ENCODE results near the gene CSRNP3. TPM values are rescaled to one million over a fixed set of nuclear protein-coding genes. Genes with fewer than 3 reads are reported as not detected.

Gene CSRNP3
- total RNA-seq, 1 experiment from 2014 or later, result 39.5 TPM

DNA sequence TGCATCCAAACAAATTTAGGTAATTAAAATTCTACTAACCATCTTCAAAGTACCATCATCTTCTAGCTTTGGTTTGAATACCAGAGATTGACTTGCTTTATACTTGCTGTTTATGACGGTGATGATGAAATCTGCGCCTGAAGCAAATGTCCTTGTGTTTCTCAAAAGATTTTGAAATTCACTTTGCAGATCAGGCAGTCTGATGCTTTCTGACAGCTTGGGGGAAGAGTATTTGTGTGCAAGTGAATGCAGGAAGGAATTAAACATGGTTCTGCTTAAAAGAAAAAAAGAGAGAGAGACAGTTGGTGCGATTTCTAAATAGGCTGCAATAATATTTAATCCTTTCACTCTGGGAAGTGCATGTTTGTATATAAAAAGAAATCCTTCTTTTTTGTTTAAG lies 29.6 kb downstream of the CSRNP3 start:
- peak; percentile 59 for DNase-seq (ENCODE audit: low spot score)
- Histone ChIP-seq H3K27ac (ENCODE audit: low read depth, low read length, poor library complexity, severe bottlenecking) (peak overlapping the region; percentile 67), H3K36me3 (ENCODE audit: insufficient read depth, low read length, poor library complexity, severe bottlenecking) (no peaks in the 10 kb centered on the region), H3K4me1 (ENCODE audit: insufficient read depth, low read length, poor library complexity, severe bottlenecking) (peaks cover 23% of the 10 kb centered on the region), H3K27me3 (replicated peaks; ENCODE audit: insufficient read depth, low read depth, low read length, poor library complexity) (no peaks in the 10 kb centered on the region), H3K9me3 (ENCODE audit: low read depth, low read length, poor library complexity, severe bottlenecking) (no peaks in the 10 kb centered on the region), H3K4me3 (ENCODE audit: low read depth, low read length, poor library complexity, severe bottlenecking) (peak overlapping the region; percentile 22)
- intact Hi-C loops (cut with micrococcal nuclease; ENCODE audit: unreplicated experiment), result no loop called here
- TF ChIP-seq, protein P1, sequence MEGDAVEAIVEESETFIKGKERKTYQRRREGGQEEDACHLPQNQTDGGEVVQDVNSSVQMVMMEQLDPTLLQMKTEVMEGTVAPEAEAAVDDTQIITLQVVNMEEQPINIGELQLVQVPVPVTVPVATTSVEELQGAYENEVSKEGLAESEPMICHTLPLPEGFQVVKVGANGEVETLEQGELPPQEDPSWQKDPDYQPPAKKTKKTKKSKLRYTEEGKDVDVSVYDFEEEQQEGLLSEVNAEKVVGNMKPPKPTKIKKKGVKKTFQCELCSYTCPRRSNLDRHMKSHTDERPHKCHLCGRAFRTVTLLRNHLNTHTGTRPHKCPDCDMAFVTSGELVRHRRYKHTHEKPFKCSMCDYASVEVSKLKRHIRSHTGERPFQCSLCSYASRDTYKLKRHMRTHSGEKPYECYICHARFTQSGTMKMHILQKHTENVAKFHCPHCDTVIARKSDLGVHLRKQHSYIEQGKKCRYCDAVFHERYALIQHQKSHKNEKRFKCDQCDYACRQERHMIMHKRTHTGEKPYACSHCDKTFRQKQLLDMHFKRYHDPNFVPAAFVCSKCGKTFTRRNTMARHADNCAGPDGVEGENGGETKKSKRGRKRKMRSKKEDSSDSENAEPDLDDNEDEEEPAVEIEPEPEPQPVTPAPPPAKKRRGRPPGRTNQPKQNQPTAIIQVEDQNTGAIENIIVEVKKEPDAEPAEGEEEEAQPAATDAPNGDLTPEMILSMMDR (conservative IDR thresholded peaks at IDR 0.05; ENCODE audit: low read depth, low read length), result no peak
- no peak for TF ChIP-seq EZH2 (IDR thresholded peaks at IDR 0.05; ENCODE audit: borderline replicate concordance, low read depth, low read length, poor library complexity, severe bottlenecking)
- BruUV-seq (replicated peaks), result no TSS peak
- ChIA-PET CTCF (no interaction called here), POLR2A (ENCODE audit: low non-redundant PET) (no interaction called here)

DNA sequence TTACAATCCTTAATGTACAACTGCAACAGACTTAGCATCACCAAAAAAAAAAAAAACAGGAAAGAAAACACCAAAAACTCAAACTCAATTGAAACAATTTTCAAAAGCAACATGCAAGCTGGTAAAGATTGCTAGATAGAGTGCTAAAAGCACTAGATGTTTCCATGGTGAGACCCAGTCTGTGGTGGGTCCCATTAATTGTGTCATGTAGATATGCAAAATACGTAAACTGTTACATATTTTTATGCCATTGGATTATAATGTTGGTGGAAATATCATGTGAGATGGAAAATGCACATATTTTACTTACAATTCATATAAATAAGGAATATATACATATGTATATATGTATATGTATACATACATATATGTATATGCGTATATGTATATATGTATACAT lies 30.5 kb downstream of the CSRNP3 start:
- DNase-seq (ENCODE audit: low spot score), result no peak
- Histone ChIP-seq H3K4me1 (ENCODE audit: insufficient read depth, low read length, poor library complexity, severe bottlenecking) (peaks cover 23% of the 10 kb centered on the region), H3K27me3 (replicated peaks; ENCODE audit: insufficient read depth, low read depth, low read length, poor library complexity) (no peaks in the 10 kb centered on the region), H3K36me3 (ENCODE audit: insufficient read depth, low read length, poor library complexity, severe bottlenecking) (no peaks in the 10 kb centered on the region), H3K4me3 (ENCODE audit: low read depth, low read length, poor library complexity, severe bottlenecking) (no peak overlapping the region), H3K27ac (ENCODE audit: low read depth, low read length, poor library complexity, severe bottlenecking) (no peak overlapping the region), H3K9me3 (ENCODE audit: low read depth, low read length, poor library complexity, severe bottlenecking) (no peaks in the 10 kb centered on the region)
- CTCF ChIA-PET, result no interaction called here
- BruUV-seq (replicated peaks), result no TSS peak
- intact Hi-C loops (cut with micrococcal nuclease; ENCODE audit: unreplicated experiment), result no loop called here
- TF ChIP-seq, protein P1 (conservative IDR thresholded peaks at IDR 0.05; ENCODE audit: low read depth, low read length), result no peak
- no peak for TF ChIP-seq EZH2 (IDR thresholded peaks at IDR 0.05; ENCODE audit: borderline replicate concordance, low read depth, low read length, poor library complexity, severe bottlenecking)
- POLR2A ChIA-PET (ENCODE audit: low non-redundant PET), result no interaction called here

DNA sequence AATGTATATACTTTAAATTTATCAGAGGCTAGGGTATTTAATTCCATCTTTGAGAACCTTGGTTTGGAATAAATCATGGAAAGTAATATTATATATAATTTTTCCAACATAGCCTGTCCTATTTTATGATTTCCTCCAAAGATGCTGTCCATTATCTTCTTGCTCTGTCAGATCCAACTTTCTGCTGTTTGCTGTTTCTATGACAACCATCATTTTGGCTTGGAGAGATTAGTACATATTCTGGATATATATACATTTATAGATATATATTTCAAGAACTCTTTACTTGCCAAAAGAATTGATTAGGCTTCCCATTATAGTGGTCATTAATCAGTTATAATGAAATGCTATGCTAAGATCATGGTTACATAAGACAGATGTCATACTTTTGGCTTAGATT lies 31.3 kb downstream of the CSRNP3 start:
- no TSS peak for BruUV-seq (replicated peaks)

More for the DNA sequence above, 31.3 kb downstream of the CSRNP3 start:
- Histone ChIP-seq H3K9me3 (ENCODE audit: low read depth, low read length, poor library complexity, severe bottlenecking) (no peaks in the 10 kb centered on the region), H3K4me3 (ENCODE audit: low read depth, low read length, poor library complexity, severe bottlenecking) (no peak overlapping the region), H3K4me1 (ENCODE audit: insufficient read depth, low read length, poor library complexity, severe bottlenecking) (peaks cover 23% of the 10 kb centered on the region), H3K27me3 (replicated peaks; ENCODE audit: insufficient read depth, low read depth, low read length, poor library complexity) (no peaks in the 10 kb centered on the region), H3K36me3 (ENCODE audit: insufficient read depth, low read length, poor library complexity, severe bottlenecking) (no peaks in the 10 kb centered on the region), H3K27ac (ENCODE audit: low read depth, low read length, poor library complexity, severe bottlenecking) (no peak overlapping the region)
- CTCF ChIA-PET, result no interaction called here
- DNase-seq (ENCODE audit: low spot score), result no peak
- POLR2A ChIA-PET (ENCODE audit: low non-redundant PET), result interaction anchor here (0.6 kb wide), 1 partner anchor 147 kb away, joined by 3 read pairs; no protein-coding TSS in a partner anchor
- TF ChIP-seq, protein P1 (conservative IDR thresholded peaks at IDR 0.05; ENCODE audit: low read depth, low read length), result no peak
- no peak for TF ChIP-seq EZH2 (IDR thresholded peaks at IDR 0.05; ENCODE audit: borderline replicate concordance, low read depth, low read length, poor library complexity, severe bottlenecking)
- intact Hi-C loops (cut with micrococcal nuclease; ENCODE audit: unreplicated experiment), result no loop called here
